ENCODE results near the gene TUFT1.

Gene TUFT1

DNA sequence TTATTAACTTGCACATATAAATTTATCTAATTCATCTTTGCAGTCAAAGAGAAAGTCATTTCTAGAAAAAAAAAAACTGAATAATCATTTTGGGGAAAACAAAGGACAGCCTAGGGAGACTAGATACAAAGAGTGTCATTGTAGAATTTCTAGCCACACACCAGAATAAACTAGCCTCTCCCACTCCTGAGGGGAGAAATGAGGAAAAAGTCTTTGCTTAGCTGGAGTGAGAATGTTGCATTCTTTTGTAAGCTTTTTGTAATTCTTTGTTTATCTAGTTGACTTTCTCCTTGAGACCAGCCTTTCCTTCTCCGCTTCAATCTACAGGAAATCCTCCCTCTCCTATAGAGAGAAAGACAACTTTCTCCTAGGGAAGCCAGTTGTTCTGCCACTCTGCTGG, 44.8 kb upstream of the TUFT1 start:
- DNase-seq (ENCODE audit: extremely low read depth, insufficient read length): no peak
- TF ChIP-seq, protein P1, sequence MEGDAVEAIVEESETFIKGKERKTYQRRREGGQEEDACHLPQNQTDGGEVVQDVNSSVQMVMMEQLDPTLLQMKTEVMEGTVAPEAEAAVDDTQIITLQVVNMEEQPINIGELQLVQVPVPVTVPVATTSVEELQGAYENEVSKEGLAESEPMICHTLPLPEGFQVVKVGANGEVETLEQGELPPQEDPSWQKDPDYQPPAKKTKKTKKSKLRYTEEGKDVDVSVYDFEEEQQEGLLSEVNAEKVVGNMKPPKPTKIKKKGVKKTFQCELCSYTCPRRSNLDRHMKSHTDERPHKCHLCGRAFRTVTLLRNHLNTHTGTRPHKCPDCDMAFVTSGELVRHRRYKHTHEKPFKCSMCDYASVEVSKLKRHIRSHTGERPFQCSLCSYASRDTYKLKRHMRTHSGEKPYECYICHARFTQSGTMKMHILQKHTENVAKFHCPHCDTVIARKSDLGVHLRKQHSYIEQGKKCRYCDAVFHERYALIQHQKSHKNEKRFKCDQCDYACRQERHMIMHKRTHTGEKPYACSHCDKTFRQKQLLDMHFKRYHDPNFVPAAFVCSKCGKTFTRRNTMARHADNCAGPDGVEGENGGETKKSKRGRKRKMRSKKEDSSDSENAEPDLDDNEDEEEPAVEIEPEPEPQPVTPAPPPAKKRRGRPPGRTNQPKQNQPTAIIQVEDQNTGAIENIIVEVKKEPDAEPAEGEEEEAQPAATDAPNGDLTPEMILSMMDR (IDR thresholded peaks at IDR 0.05; ENCODE audit: insufficient read depth, low read length, poor library complexity, severe bottlenecking): no peak
- Histone ChIP-seq H3K36me3 (ENCODE audit: control insufficient read depth, insufficient read depth, low read length) (no peaks in the 10 kb centered on the region), H3K27me3 (replicated peaks; ENCODE audit: control insufficient read depth, insufficient read depth, low read length) (no peaks in the 10 kb centered on the region), H3K4me3 (replicated peaks; ENCODE audit: low read depth, low read length) (no peak overlapping the region)

DNA sequence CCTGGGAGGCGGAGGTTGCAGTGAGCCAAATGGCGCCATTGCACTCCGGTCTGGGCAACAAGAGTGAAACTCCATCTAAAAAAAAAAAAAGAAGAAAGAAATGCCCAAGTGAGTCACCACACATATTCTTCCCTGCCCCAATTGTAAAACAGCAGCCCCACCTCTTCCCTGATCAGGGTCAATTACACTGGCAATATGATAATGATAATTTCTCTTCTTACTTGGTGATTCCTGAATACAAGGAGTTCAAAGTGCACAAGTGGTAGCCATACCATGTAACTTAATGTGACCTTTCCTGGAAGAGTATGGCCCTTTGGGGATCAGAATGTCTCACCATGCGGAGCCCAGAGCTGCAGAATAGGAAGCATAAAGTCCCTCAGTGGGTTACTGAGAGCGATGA, 40.7 kb upstream of the TUFT1 start:
- no peak for DNase-seq (ENCODE audit: extremely low read depth, insufficient read length)
- TF ChIP-seq, protein P1 (IDR thresholded peaks at IDR 0.05; ENCODE audit: insufficient read depth, low read length, poor library complexity, severe bottlenecking): no peak
- Histone ChIP-seq H3K4me3 (replicated peaks; ENCODE audit: low read depth, low read length) (no peak overlapping the region), H3K27me3 (replicated peaks; ENCODE audit: control insufficient read depth, insufficient read depth, low read length) (no peaks in the 10 kb centered on the region; the same call in 1 of the 2 replicates), H3K36me3 (ENCODE audit: control insufficient read depth, insufficient read depth, low read length) (no peaks in the 10 kb centered on the region)

DNA sequence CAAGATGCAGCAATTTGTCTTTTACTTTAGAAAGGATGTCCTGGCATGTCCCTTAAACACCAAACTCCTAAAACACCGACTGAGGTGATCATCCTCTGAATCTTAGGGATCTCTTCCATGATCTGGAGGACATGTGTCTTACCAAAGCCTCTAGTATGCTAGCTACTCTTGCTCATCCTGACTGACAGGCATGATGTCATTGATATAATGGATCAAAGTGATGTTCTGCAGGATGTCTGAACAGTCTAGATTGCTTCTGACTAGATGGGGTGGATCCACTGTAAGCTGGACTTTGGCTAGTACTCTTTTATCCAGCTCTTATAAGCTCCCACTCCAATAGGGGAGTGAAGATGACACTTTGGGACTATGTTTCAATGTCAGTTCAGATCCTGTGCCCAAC, 40.2 kb upstream of the TUFT1 start:
- DNase-seq (ENCODE audit: extremely low read depth, insufficient read length): no peak
- TF ChIP-seq, protein P1 (IDR thresholded peaks at IDR 0.05; ENCODE audit: insufficient read depth, low read length, poor library complexity, severe bottlenecking): no peak
- Histone ChIP-seq H3K4me3 (replicated peaks; ENCODE audit: low read depth, low read length) (no peak overlapping the region), H3K36me3 (ENCODE audit: control insufficient read depth, insufficient read depth, low read length) (no peaks in the 10 kb centered on the region), H3K27me3 (replicated peaks; ENCODE audit: control insufficient read depth, insufficient read depth, low read length) (no peaks in the 10 kb centered on the region; the same call in 1 of the 2 replicates)

DNA sequence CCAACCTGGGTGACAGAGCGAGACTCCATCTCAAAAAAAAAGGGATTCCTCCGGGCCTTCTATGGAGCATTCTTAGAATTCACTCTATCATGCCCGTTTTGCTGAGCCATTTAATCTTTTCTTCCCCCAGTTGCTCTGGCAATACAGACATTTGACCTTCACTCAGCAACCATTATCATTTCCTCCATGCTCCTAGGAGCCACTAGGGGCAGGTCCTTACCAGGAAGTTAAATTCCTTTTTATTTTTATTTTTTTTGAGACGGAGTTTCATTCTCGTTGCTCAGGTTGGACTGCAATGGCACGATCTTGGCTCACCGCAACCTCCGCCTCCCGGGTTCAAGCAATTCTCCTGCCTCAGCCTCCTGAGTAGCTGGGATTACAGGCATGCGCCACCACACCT, 38.6 kb upstream of the TUFT1 start:
- Histone ChIP-seq H3K36me3 (ENCODE audit: control insufficient read depth, insufficient read depth, low read length) (no peaks in the 10 kb centered on the region), H3K27me3 (replicated peaks; ENCODE audit: control insufficient read depth, insufficient read depth, low read length) (no peaks in the 10 kb centered on the region; the same call in 1 of the 2 replicates), H3K4me3 (replicated peaks; ENCODE audit: low read depth, low read length) (no peak overlapping the region)
- DNase-seq (ENCODE audit: extremely low read depth, insufficient read length): no peak
- TF ChIP-seq, protein P1 (IDR thresholded peaks at IDR 0.05; ENCODE audit: insufficient read depth, low read length, poor library complexity, severe bottlenecking): peak; percentile 29

DNA sequence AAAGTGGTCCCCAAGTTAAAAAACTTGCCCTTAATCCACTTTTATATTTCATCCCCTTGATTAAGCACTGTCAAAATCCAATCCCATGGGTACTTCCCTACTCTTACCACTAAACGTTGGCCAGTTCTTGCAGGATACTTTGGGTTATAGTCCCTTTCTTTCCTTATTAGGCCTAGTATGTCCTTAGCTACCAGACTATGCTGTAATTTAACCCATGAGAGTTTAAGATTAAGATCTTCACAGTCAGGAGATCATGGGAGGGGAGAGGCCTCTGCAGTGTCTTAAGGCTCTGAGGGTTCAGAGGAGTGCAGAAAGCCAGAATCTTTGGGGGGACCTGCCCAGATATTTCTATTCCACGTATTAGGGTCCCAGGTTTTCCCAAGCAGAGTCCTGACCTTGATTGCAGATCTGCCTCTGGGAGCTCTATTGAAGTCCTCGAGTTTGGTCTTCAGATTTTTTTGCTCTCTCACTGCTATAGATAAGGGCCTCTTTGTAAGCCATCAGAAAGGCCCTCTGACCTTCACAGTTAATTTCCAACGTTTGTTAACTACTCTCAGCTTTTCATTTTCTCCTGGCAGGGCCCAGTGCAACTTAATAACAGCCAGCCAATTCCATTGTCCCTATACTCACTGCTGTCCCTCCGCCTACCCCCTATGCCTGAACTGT, 37.9 kb upstream of the TUFT1 start:
- H3K27me3 ChIP-seq (replicated peaks; ENCODE audit: control insufficient read depth, insufficient read depth, low read length): no peaks in the 10 kb centered on the region; the same call in 1 of the 2 replicates
- no peak for DNase-seq (ENCODE audit: extremely low read depth, insufficient read length)
- no peaks in the 10 kb centered on the region for H3K36me3 ChIP-seq (ENCODE audit: control insufficient read depth, insufficient read depth, low read length)
- TF ChIP-seq, protein P1 (IDR thresholded peaks at IDR 0.05; ENCODE audit: insufficient read depth, low read length, poor library complexity, severe bottlenecking): no peak
- no peak overlapping the region for H3K4me3 ChIP-seq (replicated peaks; ENCODE audit: low read depth, low read length)
